HFF-Myc (cell line): Measurements from ENCODE around the gene AKNA.

Experiments used
- DNase-seq: peaks from one replicate; pipeline ENCODE4 v3.0.0-alpha.2; 2011; ENCODE audit warnings: low read depth; ENCODE audit errors: extremely low read depth
- H3K4me3 ChIP-seq: replicated peaks from 2 replicates; pipeline ENCODE4 v1.5.1; 2011; ENCODE audit warnings: low read depth, mild to moderate bottlenecking, control low read depth, low read length
- CTCF ChIP-seq: IDR thresholded peaks from 2 replicates; pipeline ENCODE4 v1.5.1; 2012; ENCODE audit warnings: mild to moderate bottlenecking, low read depth, low read length, control low read depth; ENCODE audit errors: missing control alignments

Gene AKNA

GRCh38 chr9:114403153-114403756, 15.5 kb upstream of the AKNA start:
- TF ChIP-seq CTCF, result no peak
- DNase-seq, result no peak
- H3K4me3 ChIP-seq, result no peak overlapping the region

GRCh38 chr9:114401344-114401743, 13.6 kb upstream of the AKNA start:
- no peak overlapping the region for H3K4me3 ChIP-seq
- no peak for DNase-seq
- no peak for TF ChIP-seq CTCF

GRCh38 chr9:114400772-114401171, 13.0 kb upstream of the AKNA start:
- H3K4me3 ChIP-seq, result no peak overlapping the region
- DNase-seq, result no peak

GRCh38 chr9:114400219-114400618, 12.4 kb upstream of the AKNA start:
- DNase-seq, result no peak
- TF ChIP-seq CTCF, result no peak
- H3K4me3 ChIP-seq, result no peak overlapping the region

More at GRCh38 chr9:114400772-114401171, 13.0 kb upstream of the AKNA start:
- no peak for TF ChIP-seq CTCF

GRCh38 chr9:114399381-114399780, 11.6 kb upstream of the AKNA start:
- no peak for DNase-seq
- no peak overlapping the region for H3K4me3 ChIP-seq
- no peak for TF ChIP-seq CTCF

- TF ChIP-seq CTCF, result no peak
- no peak for DNase-seq
- peak overlapping the region; percentile 62 for H3K4me3 ChIP-seq
Measured at GRCh38 chr9:114397848-114398605, 10.2 kb upstream of the AKNA start.
